ENCODE results near the gene GOT1.
A peak's percentile ranks its signal among the peaks of the same experiment; 100 is the strongest.

Gene GOT1

GRCh38 chr10:99443500-99443899 lies 13.1 kb upstream of the GOT1 start:
- no peaks in the 10 kb centered on the region for H3K9me3 ChIP-seq (ENCODE audit: insufficient read depth, low read length)
- no peaks in the 10 kb centered on the region for H3K4me1 ChIP-seq (ENCODE audit: low read length)
- no peak overlapping the region for H3K9ac ChIP-seq (ENCODE audit: low read length)
- H3K36me3 ChIP-seq (replicated peaks; ENCODE audit: low read depth, low read length), result no peaks in the 10 kb centered on the region
- H2AFZ ChIP-seq (ENCODE audit: low read depth, low read length), result no peak overlapping the region
- H3K79me2 ChIP-seq (ENCODE audit: low read length), result no peaks in the 10 kb centered on the region
- H3K4me3 ChIP-seq (ENCODE audit: low read length), result no peak overlapping the region
- H3K4me2 ChIP-seq (ENCODE audit: low read length), result no peak overlapping the region
- H4K20me1 ChIP-seq (ENCODE audit: insufficient read depth, low read length), result no peaks in the 10 kb centered on the region
- H3K27me3 ChIP-seq (ENCODE audit: low read depth, low read length), result 0 out of 2 replicates have a peak, but pooled peaks cover under 1% of the 10 kb centered on the region
- TF ChIP-seq CTCF (IDR thresholded peaks at IDR 0.05; ENCODE audit: low read depth, low read length), result no peak
- TF ChIP-seq EZH2phosphoT487 (IDR thresholded peaks at IDR 0.05; ENCODE audit: low read depth), result no peak
- no peak overlapping the region for H3K27ac ChIP-seq (ENCODE audit: low read length)

- H3K9me3 ChIP-seq (ENCODE audit: insufficient read depth, low read length), result no peaks in the 10 kb centered on the region
- no peaks in the 10 kb centered on the region for H3K4me1 ChIP-seq (ENCODE audit: low read length)
- TF ChIP-seq CTCF (IDR thresholded peaks at IDR 0.05; ENCODE audit: low read depth, low read length) (no peak), EZH2phosphoT487 (IDR thresholded peaks at IDR 0.05; ENCODE audit: low read depth) (no peak)
- H3K27me3 ChIP-seq (ENCODE audit: low read depth, low read length), result no peaks in the 10 kb centered on the region
- H3K4me3 ChIP-seq (ENCODE audit: low read length), result no peak overlapping the region
- no peak overlapping the region for H2AFZ ChIP-seq (ENCODE audit: low read depth, low read length)
- H3K27ac ChIP-seq (ENCODE audit: low read length), result no peak overlapping the region
- no peak overlapping the region for H3K4me2 ChIP-seq (ENCODE audit: low read length)
- H3K79me2 ChIP-seq (ENCODE audit: low read length), result no peaks in the 10 kb centered on the region
- no peak overlapping the region for H3K9ac ChIP-seq (ENCODE audit: low read length)
- no peaks in the 10 kb centered on the region for H3K36me3 ChIP-seq (replicated peaks; ENCODE audit: low read depth, low read length)
- no peaks in the 10 kb centered on the region for H4K20me1 ChIP-seq (ENCODE audit: insufficient read depth, low read length)
Observed at GRCh38 chr10:99442394-99442793, 12.0 kb upstream of the GOT1 start.

- H3K4me1 ChIP-seq (ENCODE audit: low read length), result no peaks in the 10 kb centered on the region
- TF ChIP-seq CTCF (IDR thresholded peaks at IDR 0.05; ENCODE audit: low read depth, low read length), result no peak
- TF ChIP-seq EZH2phosphoT487 (IDR thresholded peaks at IDR 0.05; ENCODE audit: low read depth), result no peak
- no peaks in the 10 kb centered on the region for H3K79me2 ChIP-seq (ENCODE audit: low read length)
- H2AFZ ChIP-seq (ENCODE audit: low read depth, low read length), result no peak overlapping the region
- H3K9ac ChIP-seq (ENCODE audit: low read length), result no peak overlapping the region
- no peaks in the 10 kb centered on the region for H3K36me3 ChIP-seq (replicated peaks; ENCODE audit: low read depth, low read length)
- H3K9me3 ChIP-seq (ENCODE audit: insufficient read depth, low read length), result no peaks in the 10 kb centered on the region
- H3K4me2 ChIP-seq (ENCODE audit: low read length), result no peak overlapping the region
- H3K27me3 ChIP-seq (ENCODE audit: low read depth, low read length), result no peaks in the 10 kb centered on the region
- no peaks in the 10 kb centered on the region for H4K20me1 ChIP-seq (ENCODE audit: insufficient read depth, low read length)
- no peak overlapping the region for H3K4me3 ChIP-seq (ENCODE audit: low read length)
- H3K27ac ChIP-seq (ENCODE audit: low read length), result no peak overlapping the region
Observed at GRCh38 chr10:99438890-99439289, 8.5 kb upstream of the GOT1 start.

GRCh38 chr10:99435986-99436638 lies 5.7 kb upstream of the GOT1 start:
- peaks cover 6% of the 10 kb centered on the region for H3K4me1 ChIP-seq (ENCODE audit: low read length)
- H3K4me2 ChIP-seq (ENCODE audit: low read length), result no peak overlapping the region
- H3K27me3 ChIP-seq (ENCODE audit: low read depth, low read length), result no peaks in the 10 kb centered on the region
- TF ChIP-seq EZH2phosphoT487 (IDR thresholded peaks at IDR 0.05; ENCODE audit: low read depth), result no peak
- peak; percentile 52 for TF ChIP-seq CTCF (IDR thresholded peaks at IDR 0.05; ENCODE audit: low read depth, low read length)
- peaks cover 5% of the 10 kb centered on the region; the same call in 1 of the 2 replicates for H3K79me2 ChIP-seq (ENCODE audit: low read length)
- H3K4me3 ChIP-seq (ENCODE audit: low read length), result no peak overlapping the region
- H2AFZ ChIP-seq (ENCODE audit: low read depth, low read length), result no peak overlapping the region
- H3K9ac ChIP-seq (ENCODE audit: low read length), result no peak overlapping the region
- H3K9me3 ChIP-seq (ENCODE audit: insufficient read depth, low read length), result no peaks in the 10 kb centered on the region
- H3K36me3 ChIP-seq (replicated peaks; ENCODE audit: low read depth, low read length), result no peaks in the 10 kb centered on the region
- H4K20me1 ChIP-seq (ENCODE audit: insufficient read depth, low read length), result no peaks in the 10 kb centered on the region
- no peak overlapping the region for H3K27ac ChIP-seq (ENCODE audit: low read length)

Measured in OCI-LY3 (cell line).